HepG2 (cell line): ENCODE measurements around the gene FAM53B. TPM values are rescaled to one million over a fixed set of nuclear protein-coding genes. Genes with fewer than 3 reads are reported as not detected.
A peak's percentile ranks its signal among the peaks of the same experiment; 100 is the strongest.

Experiments used
- ERF ChIP-seq: IDR thresholded peaks from 2 replicates; pipeline ENCODE4 v1.6.1; 2018; ENCODE audit warnings: missing biosample characterization, missing genetic modification reagents
- ETV5 ChIP-seq: IDR thresholded peaks from 2 replicates; pipeline ENCODE4 v1.6.1; 2018; ENCODE audit warnings: missing biosample characterization, missing genetic modification reagents, inconsistent platforms, borderline replicate concordance
- MAFK ChIP-seq, 2 experiments: IDR thresholded peaks in 1 of 2; conservative IDR thresholded peaks in 1 of 2; 2 replicates each; pipeline ENCODE4 v1.6.1; 2011; ENCODE audit warnings: improper control_type of control experiment in 2 of 2, low read length in 2 of 2
- MYNN ChIP-seq: sonication (generic); formaldehyde crosslinking; IDR thresholded peaks from 2 replicates; pipeline ENCODE4 v1.4.0; 2020; ENCODE audit warnings: mild to moderate bottlenecking, low read depth, missing genetic modification reagents
- RXRB ChIP-seq: IDR thresholded peaks from 2 replicates; pipeline ENCODE4 v1.6.1; 2016; ENCODE audit warnings: borderline replicate concordance, missing genetic modification reagents, missing compliant biosample characterization
- SNAPC4 ChIP-seq: sonication (generic); formaldehyde crosslinking; IDR thresholded peaks from 2 replicates; pipeline ENCODE4 v1.4.0; 2020; ENCODE audit warnings: mild to moderate bottlenecking, missing genetic modification reagents
- SP5 ChIP-seq: IDR thresholded peaks from 2 replicates; pipeline ENCODE4 v1.6.1; 2016; ENCODE audit warnings: low read depth, borderline replicate concordance
- THAP11 ChIP-seq: IDR thresholded peaks from 2 replicates; pipeline ENCODE4 v1.6.1; 2016; ENCODE audit warnings: missing biosample characterization, missing genetic modification reagents
- ZFAT ChIP-seq: sonication (generic); formaldehyde crosslinking; conservative IDR thresholded peaks from 2 replicates; pipeline ENCODE4 v1.8.1; 2023; ENCODE audit warnings: missing genetic modification reagents, inconsistent platforms
- ZNF280D ChIP-seq: sonication (generic); formaldehyde crosslinking; IDR thresholded peaks from 2 replicates; pipeline ENCODE4 v1.5.1; 2020; ENCODE audit warnings: mild to moderate bottlenecking, missing genetic modification reagents
- ZNF563 ChIP-seq: sonication (generic); formaldehyde crosslinking; IDR thresholded peaks from 2 replicates; pipeline ENCODE4 v1.8.0; 2022; ENCODE audit warnings: mild to moderate bottlenecking, moderate library complexity, missing genetic modification reagents
- ZNF609 ChIP-seq: sonication (generic); formaldehyde crosslinking; IDR thresholded peaks from 2 replicates; pipeline ENCODE4 v1.4.0; 2020; ENCODE audit warnings: mild to moderate bottlenecking, missing genetic modification reagents, borderline replicate concordance
- ZNF614 ChIP-seq: IDR thresholded peaks from 2 replicates; pipeline ENCODE4 v1.6.1; 2018; ENCODE audit warnings: missing biosample characterization, missing genetic modification reagents, inconsistent platforms, borderline replicate concordance
- ZNF883 ChIP-seq: sonication (generic); formaldehyde crosslinking; IDR thresholded peaks from 2 replicates; pipeline ENCODE4 v1.5.1; 2020; ENCODE audit warnings: mild to moderate bottlenecking, missing genetic modification reagents; ENCODE audit errors: not compliant biosample characterization
- polyA plus RNA-seq, 8 experiments: library from polyadenylated mRNA; depleted of rRNA in 3 of 8; stranded (reverse) in 7 of 8; unstranded in 1 of 8; fragments of >200 nt; fragmentation: Illumina TruSeq in 4 of 8; extraction: Trizol in 4 of 8; gene quantifications; 2 replicates each; pipeline versions ENCODE4 v1.2.1 to v1.2.3, GENCODE V29; 2011 to 2016; ENCODE audit warnings: low read depth in 4 of 8, missing spikeins in 1 of 8, mixed read lengths in 1 of 8; ENCODE audit not compliant: insufficient read depth in 1 of 8
- total RNA-seq, 5 experiments: library from RNA; depleted of rRNA; stranded (reverse); fragments of >200 nt; fragmentation: Illumina TruSeq; extraction: Trizol; gene quantifications; 2 replicates each; pipeline ENCODE4 v1.2.3, GENCODE V29; 2016; ENCODE audit warnings: low read depth in 1 of 5

The FAM53B gene
- total and polyA plus RNA-seq, 2 of the 13 experiments (the other 11 are each of a cell fraction or from before 2014, with no cell fraction given) = 6.4 to 19.3 TPM

- no peak for TF ChIP-seq ETV5 (CRISPR knock-in tag)
- peak; percentile 80 for TF ChIP-seq ERF (CRISPR knock-in tag)
- no peak for TF ChIP-seq ZFAT (CRISPR knock-in tag)
- peak; percentile 39; the same call in 1 of the 2 replicates for TF ChIP-seq ZNF609
- TF ChIP-seq SNAPC4 = no peak
- TF ChIP-seq ZNF883 = no peak
- TF ChIP-seq ZNF614 (CRISPR knock-in tag) = peak; percentile 49; the same call in 1 of the 2 replicates
- TF ChIP-seq SP5 (CRISPR knock-in tag) = peak; percentile 42; the same call in 1 of the 2 replicates
- peak; percentile 53; the same call in 1 of the 2 replicates for TF ChIP-seq MYNN (CRISPR knock-in tag)
- TF ChIP-seq RXRB (CRISPR knock-in tag) = peak; percentile 42; the same call in 1 of the 2 replicates
- no peak for TF ChIP-seq MAFK (conservative IDR thresholded peaks at IDR 0.05 in 1 of 2, IDR thresholded peaks at IDR 0.05 in 1 of 2; ENCODE audit: low read length in 2 of 2)
- TF ChIP-seq THAP11 (CRISPR knock-in tag) = 0 out of 2 replicates have a peak, but pooled peaks have one; percentile 22
- TF ChIP-seq ZNF563 = peak; percentile 56; the same call in 1 of the 2 replicates
- TF ChIP-seq ZNF280D (CRISPR knock-in tag) = no peak
These were observed 19.7 kb downstream of the FAM53B start (continued) for GRCh38 chr10:124724279-124725027.
